Natural killer cell (primary cell): ENCODE results near the gene CENPM. TPM values are rescaled to one million over a fixed set of nuclear protein-coding genes. Genes with fewer than 3 reads are reported as not detected.

Experiments
- ATAC-seq, 3 donors: fragments of 150-1000 bp in 2 of 3; fragments of 200-7000 bp in 1 of 3; cut with Tn5 transposase; 1 replicate in 1 of 3; 2 replicates in 2 of 3; pipeline ENCODE4 v1.10.0; 2021; ENCODE audit warnings: mild to moderate bottlenecking in 2 of 3, moderate library complexity in 2 of 3
- DNase-seq, 2 donors: peaks; one replicate each; pipeline versions ENCODE4 v3.0.0 to v3.0.0-alpha.2; 2013 to 2021; ENCODE audit warnings: mixed read lengths in 1 of 2
- H3K27ac ChIP-seq: one replicate; pipeline ENCODE4 v1.5.1; 2013; ENCODE audit warnings: mild to moderate bottlenecking, low read length
- H3K27me3 ChIP-seq: one replicate; pipeline ENCODE4 v1.6.1; 2013; ENCODE audit warnings: low read length; ENCODE audit not compliant: control insufficient read depth, insufficient read depth
- H3K36me3 ChIP-seq: one replicate; pipeline ENCODE4 v1.6.1; 2013; ENCODE audit warnings: low read length; ENCODE audit not compliant: control insufficient read depth, insufficient read depth
- H3K4me1 ChIP-seq: one replicate; pipeline ENCODE4 v1.6.1; 2013; ENCODE audit warnings: low read length; ENCODE audit not compliant: control insufficient read depth, insufficient read depth
- H3K4me3 ChIP-seq: one replicate; pipeline ENCODE4 v1.5.1; 2013; ENCODE audit warnings: low read length
- H3K9me3 ChIP-seq: one replicate; pipeline ENCODE4 v1.6.1; 2013; ENCODE audit warnings: low read length; ENCODE audit not compliant: control insufficient read depth, insufficient read depth
- H3K27ac Mint-ChIP-seq, 2 donors: one replicate each; pipeline ENCODE4 v1.8.0; 2022; ENCODE audit warnings: mild to moderate bottlenecking in 2 of 2, mixed read lengths in 2 of 2, moderate library complexity in 1 of 2
- H3K27me3 Mint-ChIP-seq, 2 donors: one replicate each; pipeline ENCODE4 v1.8.0; 2022; ENCODE audit warnings: low read depth in 2 of 2, mixed read lengths in 2 of 2
- H3K36me3 Mint-ChIP-seq: one replicate; pipeline ENCODE4 v1.8.0; 2022; ENCODE audit warnings: mixed read lengths
- H3K4me1 Mint-ChIP-seq, 2 donors: one replicate each; pipeline ENCODE4 v1.8.0; 2022; ENCODE audit warnings: mixed read lengths in 2 of 2
- H3K4me3 Mint-ChIP-seq: one replicate; pipeline ENCODE4 v1.8.0; 2022; ENCODE audit warnings: mild to moderate bottlenecking, moderate library complexity, mixed read lengths
- H3K9me3 Mint-ChIP-seq, 2 donors: one replicate each; pipeline ENCODE4 v1.8.0; 2022; ENCODE audit warnings: mixed read lengths in 2 of 2
- CTCF ChIP-seq: fragments of 200-600 bp; IDR thresholded peaks from one replicate; pipeline ENCODE4 v1.8.0; 2022; ENCODE audit warnings: antibody characterized with exemption
- WGBS: methylation state at CpG from one replicate; pipeline ENCODE4 v1.1.7; 2013; ENCODE audit warnings: missing lambda C conversion rate; ENCODE audit not compliant: insufficient coverage; 5-methylcytosine and 5-hydroxymethylcytosine counted together
- intact Hi-C: fragments of 100-400 bp; cut with micrococcal nuclease; formaldehyde crosslinking; loops from one replicate; pipeline ENCODE4 v1.14.2; 2022
- total RNA-seq, 4 donors: library from RNA; stranded (reverse); fragments of 120-200 nt in 1 of 4; gene quantifications; one replicate each; pipeline versions ENCODE4 v1.2.3 to v1.2.4, GENCODE V29; 2013 to 2022

CENPM gene
- total RNA-seq, 3 donors from 2014 or later (not counting 1 experiment from before 2014, with no cell fraction given), result 4.2 to 7.1 (median 6.1) TPM

DNA sequence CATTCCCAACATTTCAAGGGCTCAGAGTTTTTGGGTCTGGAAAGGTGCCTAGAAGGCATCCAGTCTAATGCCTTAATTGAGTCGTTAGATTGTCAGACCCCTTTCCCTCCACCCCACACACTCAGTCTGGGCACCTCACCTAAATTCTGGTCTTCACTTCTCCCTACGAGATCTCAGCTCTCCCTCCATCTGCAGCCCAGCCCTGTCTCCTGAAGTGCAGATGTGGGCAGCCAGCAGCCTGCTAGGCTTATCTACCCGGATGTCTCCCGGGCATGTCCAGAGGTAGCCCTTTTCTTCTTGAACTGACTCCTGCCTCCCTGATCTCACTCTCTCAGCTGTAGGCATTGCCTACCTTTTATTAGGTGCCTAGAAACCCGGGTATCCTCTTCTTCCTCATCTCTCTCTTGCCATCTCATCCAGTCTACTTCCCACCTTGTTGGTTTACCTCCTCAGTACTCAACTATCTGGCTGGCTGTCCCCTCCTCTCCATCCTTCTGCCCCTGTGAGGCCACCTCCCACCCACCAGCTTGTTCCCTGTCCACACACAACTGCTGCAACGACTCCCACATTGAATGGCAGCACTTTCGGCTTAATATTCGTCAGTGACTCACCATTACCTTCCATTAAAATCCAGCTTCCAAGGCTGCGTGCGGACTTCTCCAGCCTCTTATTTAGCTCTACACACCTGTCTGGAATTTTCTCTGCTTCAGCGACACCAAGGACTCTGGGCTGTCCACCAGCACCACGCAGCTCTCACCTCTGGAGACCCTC is 28.5 kb upstream of the CENPM start:
- no peak overlapping the region for H3K27ac Mint-ChIP-seq
- H3K36me3 Mint-ChIP-seq, result no peaks in the 10 kb centered on the region
- H3K4me1 ChIP-seq, result peaks cover 10% of the 10 kb centered on the region
- H3K27me3 Mint-ChIP-seq, result peaks cover 29 to 41% of the 10 kb centered on the region in 2 donors
- peaks cover 19% of the 10 kb centered on the region for H3K27me3 ChIP-seq
- no peaks in the 10 kb centered on the region for H3K36me3 ChIP-seq
- WGBS, result 78% methylated on average over 12 of the region's 12 CpGs
- intact Hi-C loops, result no loop called here
- peaks cover 6 to 10% of the 10 kb centered on the region in 2 donors for H3K4me1 Mint-ChIP-seq
- H3K4me3 Mint-ChIP-seq, result peak overlapping the region; percentile 70
- no peak for ATAC-seq
- no peaks in the 10 kb centered on the region for H3K9me3 ChIP-seq
- H3K27ac ChIP-seq, result no peak overlapping the region
- no peak for DNase-seq
- TF ChIP-seq CTCF, result no peak
- H3K4me3 ChIP-seq, result no peak overlapping the region
- no peaks in the 10 kb centered on the region for H3K9me3 Mint-ChIP-seq

GRCh38 chr22:41974691-41975290 is 27.8 kb upstream of the CENPM start:
- no peak overlapping the region for H3K27ac Mint-ChIP-seq
- H3K27me3 ChIP-seq, result peaks cover 19% of the 10 kb centered on the region
- no peaks in the 10 kb centered on the region for H3K9me3 Mint-ChIP-seq
- peaks cover 10% of the 10 kb centered on the region for H3K4me1 ChIP-seq
- H3K36me3 Mint-ChIP-seq, result no peaks in the 10 kb centered on the region
- intact Hi-C loops, result no loop called here
- DNase-seq (no peak), ATAC-seq (no peak)
- H3K27me3 Mint-ChIP-seq, result peaks cover 29 to 41% of the 10 kb centered on the region in 2 donors
- no peaks in the 10 kb centered on the region for H3K36me3 ChIP-seq
- no peak overlapping the region for H3K4me3 ChIP-seq
- no peaks in the 10 kb centered on the region for H3K9me3 ChIP-seq
- no peak for TF ChIP-seq CTCF
- WGBS, result 91% methylated on average over 4 of the region's 10 CpGs
- H3K4me1 Mint-ChIP-seq, result peaks cover 6 to 10% of the 10 kb centered on the region in 2 donors
- no peak overlapping the region for H3K27ac ChIP-seq
- H3K4me3 Mint-ChIP-seq, result peak overlapping the region; percentile 13

DNA sequence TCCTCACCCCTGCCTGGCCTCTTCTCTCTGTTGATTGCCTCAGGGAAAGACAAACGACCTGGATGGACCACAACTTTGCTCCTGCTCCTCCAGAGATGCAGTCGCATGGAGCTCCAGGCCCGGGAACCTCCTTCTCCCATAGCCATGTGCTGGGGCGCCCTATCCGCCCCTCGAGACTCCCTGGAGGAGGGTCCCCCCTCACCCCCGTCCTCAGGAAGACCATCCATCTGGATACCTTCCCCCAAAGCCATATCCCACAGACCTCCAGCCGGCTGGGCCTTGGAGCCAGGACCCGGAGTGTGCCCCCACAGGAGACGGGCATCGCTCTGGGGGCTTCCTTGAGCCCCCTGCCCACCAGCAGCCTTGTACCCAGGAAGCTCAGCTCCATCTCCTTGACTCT is 24.5 kb upstream of the CENPM start:
- Mint-ChIP-seq H3K36me3 (no peaks in the 10 kb centered on the region), H3K4me3 (no peak overlapping the region), H3K9me3 (no peaks in the 10 kb centered on the region), H3K27me3 (peaks cover 17 to 19% of the 10 kb centered on the region in 2 donors), H3K4me1 (peaks cover 5 to 10% of the 10 kb centered on the region in 2 donors), H3K27ac (no peak overlapping the region)
- no peak for TF ChIP-seq CTCF
- Histone ChIP-seq H3K27ac (no peak overlapping the region), H3K27me3 (peaks cover 7% of the 10 kb centered on the region), H3K4me1 (peaks cover 4% of the 10 kb centered on the region), H3K36me3 (no peaks in the 10 kb centered on the region), H3K9me3 (no peaks in the 10 kb centered on the region), H3K4me3 (no peak overlapping the region)
- 89% methylated on average over 11 of the region's 11 CpGs for WGBS
- DNase-seq, result no peak
- ATAC-seq, result no peak
- intact Hi-C loops, result no loop called here
